Colonic mucosa (tissue), 4 donors: ENCODE measurements around the gene ORMDL3. TPM values are rescaled to one million over a fixed set of nuclear protein-coding genes. Genes with fewer than 3 reads are reported as not detected.

ENCODE experiments used
- DNase-seq: peaks from one replicate; pipeline ENCODE4 v3.0.0-alpha.2; 2020
- H3K27ac ChIP-seq: fragments of 200-600 bp; one replicate; pipeline ENCODE4 v1.8.0; 2021
- H3K27me3 ChIP-seq: fragments of 200-600 bp; one replicate; pipeline ENCODE4 v1.8.0; 2021
- H3K36me3 ChIP-seq: fragments of 200-600 bp; one replicate; pipeline ENCODE4 v1.8.0; 2021
- H3K4me1 ChIP-seq: fragments of 200-600 bp; one replicate; pipeline ENCODE4 v1.8.0; 2021; ENCODE audit warnings: mild to moderate bottlenecking
- H3K4me3 ChIP-seq: fragments of 200-600 bp; one replicate; pipeline ENCODE4 v1.8.0; 2021
- H3K9ac ChIP-seq, 2 donors: one replicate each; pipeline ENCODE4 v1.7.0; 2013; ENCODE audit warnings: control low read depth in 2 of 2, low read depth in 2 of 2, low read length in 2 of 2
- H3K9me3 ChIP-seq: fragments of 200-600 bp; one replicate; pipeline ENCODE4 v1.8.0; 2021
- CTCF ChIP-seq: fragments of 200-600 bp; IDR thresholded peaks from one replicate; pipeline ENCODE4 v1.8.0; 2022; ENCODE audit warnings: antibody characterized with exemption, mild to moderate bottlenecking
- intact Hi-C: fragments of 100-400 bp; cut with DNase I; formaldehyde crosslinking; loops from one replicate; pipeline ENCODE4 v1.14.1; 2022
- total RNA-seq, 2 donors: library from RNA; stranded (reverse); fragmentation: NEBNext Ultra II Directional in 1 of 2; extraction: Animal tissue kit (Norgen Biotek cat#: 25700) in 1 of 2; gene quantifications; one replicate each; pipeline ENCODE4 v1.2.1, GENCODE V29; 2021
- donor health status: healthy.
- donor health status: DM: no; HTN: no; CAD: no.
- donor health status: DM: no; HTN: no; CAD: no.

The ORMDL3 gene
- total RNA-seq, 2 donors from 2014 or later: 57.2 to 69.3 TPM

GRCh38 chr17:39916918-39917317 lies 10.5 kb downstream of the ORMDL3 start:
- Histone ChIP-seq H3K9ac (peak overlapping the region in 1 of 2 donors; percentile 44), H3K36me3 (peaks cover 5% of the 10 kb centered on the region), H3K9me3 (no peaks in the 10 kb centered on the region), H3K4me1 (no peaks in the 10 kb centered on the region), H3K27me3 (no peaks in the 10 kb centered on the region), H3K4me3 (peak overlapping the region; percentile 28), H3K27ac (peak overlapping the region; percentile 85)
- DNase-seq: no peak
- intact Hi-C loops: no loop called here
- no peak for TF ChIP-seq CTCF

DNA sequence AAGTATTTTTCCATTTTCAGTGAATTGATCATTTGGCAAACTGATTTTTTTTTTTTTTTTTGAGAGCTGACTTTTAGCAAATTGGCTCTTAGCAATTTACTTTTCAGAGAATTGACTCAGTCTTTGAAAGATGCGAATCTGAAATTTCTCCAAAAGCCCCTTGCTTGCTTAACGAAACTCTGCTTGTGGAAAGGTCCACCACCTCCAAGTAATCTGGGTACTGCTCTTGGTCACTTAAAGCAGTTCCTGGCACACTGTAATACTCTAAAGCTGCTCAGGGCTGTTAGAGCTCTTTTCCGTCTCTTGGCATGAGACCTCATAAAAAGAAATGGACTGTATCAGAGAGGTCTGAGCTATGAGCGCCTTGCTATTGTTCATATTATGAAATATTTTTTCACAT lies 11.8 kb downstream of the ORMDL3 start:
- no peak for TF ChIP-seq CTCF
- Histone ChIP-seq H3K4me3 (no peak overlapping the region), H3K9ac (no peak overlapping the region), H3K27ac (peak overlapping the region; percentile 85), H3K9me3 (no peaks in the 10 kb centered on the region), H3K36me3 (no peaks in the 10 kb centered on the region), H3K27me3 (no peaks in the 10 kb centered on the region), H3K4me1 (no peaks in the 10 kb centered on the region)
- DNase-seq: no peak
- intact Hi-C loops: no loop called here

GRCh38 chr17:39913989-39914388 lies 13.4 kb downstream of the ORMDL3 start:
- DNase-seq: no peak
- intact Hi-C loops: no loop called here
- H3K36me3 ChIP-seq: no peaks in the 10 kb centered on the region

GRCh38 chr17:39908789-39909352 lies 18.5 kb downstream of the ORMDL3 start:
- H3K27ac ChIP-seq: no peak overlapping the region
- H3K9ac ChIP-seq: no peak overlapping the region
- no peaks in the 10 kb centered on the region for H3K4me1 ChIP-seq
- intact Hi-C loops: no loop called here
- H3K27me3 ChIP-seq: no peaks in the 10 kb centered on the region
- no peaks in the 10 kb centered on the region for H3K9me3 ChIP-seq
- no peak for DNase-seq
- no peaks in the 10 kb centered on the region for H3K36me3 ChIP-seq
- TF ChIP-seq CTCF: no peak
- no peak overlapping the region for H3K4me3 ChIP-seq

More at GRCh38 chr17:39913989-39914388, 13.4 kb downstream of the ORMDL3 start:
- H3K9ac ChIP-seq: no peak overlapping the region
- H3K4me1 ChIP-seq: no peaks in the 10 kb centered on the region
- H3K27ac ChIP-seq: no peak overlapping the region
- H3K4me3 ChIP-seq: no peak overlapping the region
- H3K27me3 ChIP-seq: no peaks in the 10 kb centered on the region
- H3K9me3 ChIP-seq: no peaks in the 10 kb centered on the region
- TF ChIP-seq CTCF: no peak

DNA sequence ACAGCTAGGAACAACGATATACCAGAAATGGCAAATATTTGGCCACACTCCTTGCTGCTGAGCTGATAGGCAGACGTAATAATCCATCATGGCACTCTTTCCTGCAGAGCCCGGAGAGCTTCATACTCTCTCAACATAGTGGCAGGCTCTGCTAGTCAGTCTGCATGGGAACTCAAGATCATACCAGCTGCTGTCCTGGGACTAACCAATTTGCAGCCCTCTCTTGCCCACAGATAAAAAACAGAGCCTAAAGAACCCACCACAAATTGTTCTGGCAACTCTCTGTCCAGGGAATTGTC lies 22.5 kb downstream of the ORMDL3 start:
- H3K9me3 ChIP-seq: no peaks in the 10 kb centered on the region

More for the DNA sequence above, 22.5 kb downstream of the ORMDL3 start:
- intact Hi-C loops: no loop called here
- no peak overlapping the region for H3K27ac ChIP-seq
- no peaks in the 10 kb centered on the region for H3K27me3 ChIP-seq
- no peaks in the 10 kb centered on the region for H3K36me3 ChIP-seq
- no peak for TF ChIP-seq CTCF
- no peak overlapping the region for H3K4me3 ChIP-seq
- no peaks in the 10 kb centered on the region for H3K4me1 ChIP-seq
- no peak for DNase-seq
- no peak overlapping the region for H3K9ac ChIP-seq
